Esophagus muscularis mucosa (tissue), 3 donors: ENCODE data around the gene HYAL4.

Source experiments
- POLR2A ChIP-seq: fragments of 450-650 bp; IDR thresholded peaks from one replicate; pipeline ENCODE4 v1.6.1; 2017; ENCODE audit warnings: antibody characterized with exemption, moderate library complexity, mild to moderate bottlenecking, low read depth
- TF ChIP-seq, protein P1 (sequence below), 3 experiments: fragments of 200-600 bp in 2 of 3; fragments of 450-650 bp in 1 of 3; sonication (generic) in 2 of 3; IDR thresholded peaks; one replicate each; pipeline ENCODE4 v1.5.1; 2017 to 2019; ENCODE audit warnings: antibody characterized with exemption in 3 of 3, mild to moderate bottlenecking in 2 of 3, moderate library complexity in 1 of 3

DNA sequence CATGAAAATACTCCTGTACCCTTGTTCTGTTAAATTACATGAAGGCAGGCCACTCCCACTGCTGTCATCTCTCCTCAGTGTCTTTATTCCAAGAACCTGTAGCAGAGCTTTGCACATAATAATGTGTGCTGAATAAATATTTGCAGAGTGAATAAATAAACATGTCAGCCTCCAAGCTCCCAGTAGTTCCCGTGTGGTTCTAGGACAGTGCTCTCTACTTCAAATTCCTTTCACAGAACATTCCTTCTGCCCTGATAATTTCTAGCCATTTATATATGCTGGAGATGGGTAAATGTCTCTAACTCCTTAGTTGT is 20.3 kb upstream of the HYAL4 start:
- TF ChIP-seq, protein P1, sequence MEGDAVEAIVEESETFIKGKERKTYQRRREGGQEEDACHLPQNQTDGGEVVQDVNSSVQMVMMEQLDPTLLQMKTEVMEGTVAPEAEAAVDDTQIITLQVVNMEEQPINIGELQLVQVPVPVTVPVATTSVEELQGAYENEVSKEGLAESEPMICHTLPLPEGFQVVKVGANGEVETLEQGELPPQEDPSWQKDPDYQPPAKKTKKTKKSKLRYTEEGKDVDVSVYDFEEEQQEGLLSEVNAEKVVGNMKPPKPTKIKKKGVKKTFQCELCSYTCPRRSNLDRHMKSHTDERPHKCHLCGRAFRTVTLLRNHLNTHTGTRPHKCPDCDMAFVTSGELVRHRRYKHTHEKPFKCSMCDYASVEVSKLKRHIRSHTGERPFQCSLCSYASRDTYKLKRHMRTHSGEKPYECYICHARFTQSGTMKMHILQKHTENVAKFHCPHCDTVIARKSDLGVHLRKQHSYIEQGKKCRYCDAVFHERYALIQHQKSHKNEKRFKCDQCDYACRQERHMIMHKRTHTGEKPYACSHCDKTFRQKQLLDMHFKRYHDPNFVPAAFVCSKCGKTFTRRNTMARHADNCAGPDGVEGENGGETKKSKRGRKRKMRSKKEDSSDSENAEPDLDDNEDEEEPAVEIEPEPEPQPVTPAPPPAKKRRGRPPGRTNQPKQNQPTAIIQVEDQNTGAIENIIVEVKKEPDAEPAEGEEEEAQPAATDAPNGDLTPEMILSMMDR (IDR thresholded peaks at IDR 0.05), result no peak
- no peak for TF ChIP-seq POLR2A
